GM21576 (cell line): ENCODE measurements around the gene ACACA.

ENCODE experiments used
- ATAC-seq: cut with Tn5 transposase; IDR thresholded peaks from one replicate; pipeline ENCODE4 v1.9.1; 2021; ENCODE audit warnings: mild to moderate bottlenecking, moderate library complexity; ENCODE audit not compliant: unreplicated experiment

ACACA gene

DNA sequence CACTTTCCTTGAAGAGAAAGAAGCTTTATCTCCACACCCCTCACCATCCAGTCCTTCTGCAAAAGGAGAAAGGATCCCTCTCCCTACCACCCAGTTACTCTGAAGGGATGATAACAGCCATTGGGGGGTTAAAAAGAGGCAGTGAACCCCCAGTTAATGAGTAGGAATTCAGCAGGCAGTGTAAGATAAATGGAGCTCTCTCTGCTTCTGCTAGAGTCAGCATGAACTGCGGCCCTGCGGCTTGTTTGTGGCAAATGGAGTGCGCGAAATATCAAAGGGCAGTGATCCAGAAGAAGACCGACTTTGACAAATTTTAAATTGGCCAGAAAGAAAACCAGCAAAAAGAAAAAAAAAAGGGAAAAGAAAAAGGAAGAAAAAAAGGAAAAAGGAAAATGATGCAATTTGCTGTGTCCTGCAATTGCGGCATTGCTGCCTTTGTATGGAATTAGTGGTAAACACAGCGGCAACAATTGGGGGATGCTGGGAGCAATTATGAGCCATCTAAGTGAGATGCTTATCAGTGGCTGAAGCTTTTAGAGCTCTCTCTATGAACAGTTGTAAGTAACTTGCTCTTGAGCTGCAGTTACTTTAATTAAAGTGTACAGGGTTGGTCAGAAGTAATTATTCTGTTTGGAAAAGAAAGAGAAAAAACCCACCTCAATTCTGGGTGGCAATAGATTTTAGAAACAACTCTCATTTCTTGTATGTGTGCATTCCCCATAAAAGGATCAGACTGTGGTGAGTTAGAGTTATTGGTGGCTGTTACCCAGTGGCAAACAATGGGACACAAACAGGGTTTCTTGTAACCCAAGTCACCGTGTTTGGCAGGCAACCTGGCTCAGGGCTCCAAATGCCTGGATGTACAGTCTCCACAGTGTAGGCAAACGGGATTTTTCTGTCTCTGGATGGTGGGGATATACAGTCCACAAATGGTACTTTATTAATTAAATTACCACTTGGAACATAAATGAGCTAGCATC is 296.6 kb downstream of the ACACA start:
- no peak for ATAC-seq

DNA sequence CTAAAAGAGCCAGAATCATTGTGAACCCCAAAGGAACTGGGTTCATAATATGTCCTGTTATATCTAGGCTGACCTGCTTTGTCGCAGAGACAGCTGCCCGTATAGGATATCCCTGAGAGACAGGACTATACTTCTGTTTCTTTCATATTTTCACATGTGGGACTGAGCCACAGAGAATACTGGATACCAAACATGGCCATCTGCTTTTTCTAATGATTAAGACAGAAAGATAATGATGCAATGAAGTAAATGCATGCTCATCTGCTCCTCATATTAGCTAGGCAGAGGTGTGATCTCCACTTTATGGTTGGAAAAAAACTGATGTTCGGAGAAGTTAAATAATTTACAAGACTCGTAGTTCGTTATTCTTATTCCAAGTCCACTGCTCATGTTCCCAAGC is 297.5 kb downstream of the ACACA start:
- ATAC-seq: no peak

DNA sequence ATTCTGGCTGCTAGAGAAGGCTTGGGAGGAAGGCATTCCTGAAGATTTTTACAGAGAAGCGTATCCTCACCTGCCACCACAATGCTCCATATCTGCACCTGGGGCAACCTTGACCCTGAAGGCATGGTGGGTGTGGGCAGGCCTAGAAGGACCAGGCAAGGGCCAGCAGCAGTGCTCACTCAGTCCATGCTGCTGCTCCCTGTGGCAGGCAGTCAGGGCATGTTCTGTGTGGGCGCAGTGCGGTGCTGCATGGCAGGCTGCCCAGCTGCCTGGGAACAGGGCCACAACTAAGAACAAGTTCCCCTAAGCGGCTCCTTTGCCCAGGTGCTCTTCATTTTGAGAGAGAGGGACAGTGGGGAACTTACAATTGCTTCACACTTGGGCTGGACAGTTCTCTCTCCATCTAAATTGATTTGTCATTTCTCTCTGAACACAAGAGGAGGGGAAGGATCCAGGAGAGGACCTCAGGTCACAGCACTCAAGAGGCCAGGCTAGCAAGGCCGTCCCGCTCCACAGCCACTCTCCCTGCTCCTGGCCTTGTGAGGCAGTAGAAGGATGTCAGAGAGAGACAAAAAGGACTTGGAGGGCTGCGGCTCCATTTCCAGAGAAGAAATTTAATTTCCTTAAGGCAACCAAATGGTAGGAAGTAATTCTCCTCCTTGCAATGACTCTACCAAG is 299.1 kb downstream of the ACACA start:
- no peak for ATAC-seq

GRCh38 chr17:37106049-37106448 is 300.6 kb downstream of the ACACA start:
- ATAC-seq: no peak

DNA sequence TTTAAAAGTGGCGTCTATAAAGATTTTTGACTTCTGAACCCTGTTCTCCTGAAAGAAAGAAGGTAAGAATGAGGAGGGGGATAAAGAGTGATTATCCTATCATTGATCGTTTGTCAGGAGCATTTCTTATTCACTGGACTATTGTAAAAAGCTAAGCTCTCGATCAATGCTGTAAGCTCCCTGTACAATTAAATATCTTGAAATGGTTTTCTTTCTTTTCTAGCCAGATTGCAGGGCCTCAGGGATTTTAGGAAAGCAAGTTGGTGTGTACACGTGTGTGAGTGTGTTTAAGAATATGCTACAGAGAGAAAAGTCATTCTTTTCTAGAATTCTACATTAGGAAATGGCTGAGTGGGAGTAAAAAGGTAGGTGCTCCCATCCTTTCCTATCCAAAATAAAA is 303.4 kb downstream of the ACACA start:
- ATAC-seq: no peak

DNA sequence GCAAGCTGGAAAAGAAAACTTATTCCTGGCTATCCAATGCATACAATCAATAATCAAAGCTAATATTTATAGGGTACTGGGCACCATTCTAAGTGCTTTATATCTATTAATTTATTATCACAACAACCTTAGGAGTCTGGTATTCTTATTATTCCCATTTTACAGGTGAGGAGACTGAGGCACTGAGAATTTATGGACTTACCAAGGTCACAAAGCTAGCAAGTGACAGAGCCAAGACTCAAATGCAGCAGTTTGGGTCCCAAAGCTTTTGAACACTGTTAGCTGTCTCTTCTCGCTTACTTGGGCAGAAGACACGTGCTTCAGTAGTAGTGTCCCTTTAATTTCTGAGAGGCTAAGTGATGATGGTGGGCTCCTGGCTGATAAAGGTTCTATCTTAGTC is 305.3 kb downstream of the ACACA start:
- ATAC-seq: no peak

DNA sequence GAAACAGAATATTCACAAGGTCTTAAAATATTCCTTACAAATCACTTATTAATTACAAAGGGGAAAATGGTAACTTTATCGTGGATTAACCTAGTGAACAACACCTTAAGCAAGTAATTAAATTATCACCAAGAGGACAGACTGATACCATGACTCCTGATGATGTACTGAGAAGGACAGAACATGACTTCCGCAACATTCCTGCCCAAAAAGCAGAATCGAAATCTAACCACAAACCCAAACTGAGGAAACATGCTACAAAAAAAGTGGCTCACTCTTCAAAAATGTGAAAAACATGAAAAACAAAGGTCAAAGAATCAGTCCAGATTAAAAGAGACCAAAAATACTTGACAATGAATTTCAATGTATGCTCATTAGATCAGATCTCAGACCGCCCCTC is 306.4 kb downstream of the ACACA start:
- no peak for ATAC-seq

- no peak for ATAC-seq
These were observed 307.5 kb downstream of the ACACA start for GRCh38 chr17:37098910-37099664.

GRCh38 chr17:37098152-37098551 is 308.5 kb downstream of the ACACA start:
- no peak for ATAC-seq

DNA sequence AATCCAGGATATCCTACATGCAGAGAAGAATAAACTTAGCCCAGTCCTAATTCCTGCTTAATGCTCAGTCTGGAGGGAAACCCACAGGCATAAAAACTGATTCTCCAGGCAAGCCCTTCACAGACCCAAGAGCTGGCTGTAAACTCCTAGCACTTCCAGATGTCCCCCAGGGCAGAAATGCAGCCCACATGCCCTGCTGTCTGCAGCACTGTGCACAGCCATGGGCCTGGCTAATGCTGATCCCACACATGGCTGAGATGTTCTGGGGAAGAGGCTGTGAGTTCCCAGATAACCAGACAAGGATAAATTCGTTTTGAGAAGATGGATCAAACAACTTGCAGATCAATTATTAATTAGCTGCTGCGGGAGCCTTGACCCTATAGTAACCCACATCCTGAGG is 309.5 kb downstream of the ACACA start:
- ATAC-seq: no peak

- no peak for ATAC-seq
These were observed 310.6 kb downstream of the ACACA start for GRCh38 chr17:37096071-37096470.

DNA sequence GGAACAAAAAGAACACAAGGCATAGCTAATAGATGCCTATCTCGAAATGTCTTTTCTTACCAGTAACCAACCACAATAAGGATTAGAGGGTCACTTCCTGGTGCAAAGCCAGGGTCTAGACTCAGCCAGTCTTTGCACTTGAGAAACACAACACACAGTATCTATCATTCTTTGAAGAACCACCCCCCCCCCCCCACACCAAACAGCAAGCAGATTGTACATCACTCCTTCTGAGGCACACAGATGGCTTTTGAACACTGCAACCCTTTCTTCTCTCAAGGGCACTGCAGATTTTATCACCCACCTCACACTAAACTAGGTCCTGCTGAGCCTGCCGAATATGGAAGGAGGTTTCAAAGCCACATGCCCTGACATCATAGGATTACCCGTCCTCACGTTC is 312.2 kb downstream of the ACACA start:
- ATAC-seq: no peak

GRCh38 chr17:37092701-37093100 is 313.9 kb downstream of the ACACA start:
- ATAC-seq: no peak

DNA sequence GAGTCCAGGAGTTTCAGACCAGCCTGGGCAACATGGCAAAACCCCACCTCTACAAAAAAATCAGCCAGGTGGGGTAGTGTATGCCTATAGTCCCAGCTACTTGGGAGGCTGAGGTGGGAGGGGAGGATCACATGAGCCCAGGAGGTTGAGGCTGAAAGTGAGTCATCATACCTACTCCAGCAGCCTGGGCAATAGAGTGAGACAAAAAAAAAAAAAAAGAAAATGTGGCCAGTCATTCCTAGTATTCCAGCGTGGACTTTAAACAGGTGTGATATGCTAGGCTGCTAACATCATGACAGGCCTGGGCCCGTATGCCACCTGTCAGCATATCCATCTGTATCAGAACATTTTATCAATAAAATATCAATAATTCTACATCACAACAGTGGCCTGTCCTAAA is 314.6 kb downstream of the ACACA start:
- no peak for ATAC-seq

GRCh38 chr17:37090941-37091340 is 315.7 kb downstream of the ACACA start:
- no peak for ATAC-seq

GRCh38 chr17:37089956-37090355 is 316.7 kb downstream of the ACACA start:
- no peak for ATAC-seq

DNA sequence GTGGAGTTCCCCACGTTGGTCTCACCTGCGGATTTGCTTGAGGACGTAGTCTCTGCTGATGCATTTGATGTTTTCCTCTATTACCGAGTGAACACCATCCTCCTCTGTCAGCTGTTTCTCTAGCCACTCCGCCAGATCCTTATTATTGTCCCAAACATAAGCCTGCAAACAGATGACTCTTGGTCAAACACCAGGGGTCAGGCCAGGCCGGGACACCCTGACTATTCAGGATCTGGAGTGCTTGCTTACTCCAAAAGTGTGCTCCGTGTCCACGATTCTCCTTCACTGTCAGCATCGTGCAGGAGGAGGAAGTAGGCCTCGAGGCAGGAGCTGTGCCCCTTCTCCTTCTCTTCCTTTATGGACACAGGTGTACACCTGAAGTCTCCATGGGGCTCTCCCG is 317.7 kb downstream of the ACACA start:
- ATAC-seq: no peak

DNA sequence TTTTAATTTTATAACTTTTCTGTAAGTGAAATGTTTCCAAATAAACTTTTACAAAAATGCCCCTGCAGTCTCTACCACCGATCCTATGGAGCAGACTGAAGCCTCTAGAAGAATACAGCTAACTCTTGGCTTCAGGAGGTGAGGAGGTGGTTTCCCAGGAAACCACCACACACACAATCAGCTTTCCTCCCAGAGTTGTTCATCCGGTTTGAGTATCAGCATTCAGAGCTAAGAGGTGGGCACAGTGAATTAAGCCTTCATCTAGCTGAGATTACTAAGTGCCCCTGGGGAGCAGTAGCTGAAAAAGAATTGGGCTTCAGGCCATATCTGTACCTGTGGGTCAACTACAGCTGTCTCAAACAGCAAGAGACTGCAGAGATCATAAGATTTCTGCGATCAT is 318.2 kb downstream of the ACACA start:
- no peak for ATAC-seq

DNA sequence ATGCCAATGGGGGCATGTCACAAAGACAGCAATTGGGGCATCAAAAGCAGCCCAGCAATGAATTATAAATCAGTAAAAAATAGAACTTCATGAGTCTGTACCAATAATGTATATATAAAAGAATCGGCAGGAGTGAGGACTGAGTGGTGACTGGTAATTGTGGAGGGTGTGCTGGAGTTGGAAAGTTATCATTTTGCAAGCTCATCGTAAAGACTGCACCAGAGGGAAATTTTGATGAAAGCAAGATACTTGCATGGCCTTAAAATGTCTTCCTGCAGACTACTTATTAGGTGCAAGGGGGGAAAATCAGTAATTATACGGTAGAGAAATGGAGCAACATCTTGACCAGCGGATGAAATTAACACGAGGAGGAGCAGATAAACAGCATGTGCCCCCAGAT is 319.0 kb downstream of the ACACA start:
- ATAC-seq: no peak

- ATAC-seq: no peak
These were observed 319.7 kb downstream of the ACACA start for GRCh38 chr17:37086948-37087347.

GRCh38 chr17:37086334-37086733 is 320.3 kb downstream of the ACACA start:
- no peak for ATAC-seq

- ATAC-seq: no peak
These were observed 322.3 kb downstream of the ACACA start for GRCh38 chr17:37084372-37084771.
